ENCODE data around the gene PLA2R1.

PLA2R1 gene

DNA sequence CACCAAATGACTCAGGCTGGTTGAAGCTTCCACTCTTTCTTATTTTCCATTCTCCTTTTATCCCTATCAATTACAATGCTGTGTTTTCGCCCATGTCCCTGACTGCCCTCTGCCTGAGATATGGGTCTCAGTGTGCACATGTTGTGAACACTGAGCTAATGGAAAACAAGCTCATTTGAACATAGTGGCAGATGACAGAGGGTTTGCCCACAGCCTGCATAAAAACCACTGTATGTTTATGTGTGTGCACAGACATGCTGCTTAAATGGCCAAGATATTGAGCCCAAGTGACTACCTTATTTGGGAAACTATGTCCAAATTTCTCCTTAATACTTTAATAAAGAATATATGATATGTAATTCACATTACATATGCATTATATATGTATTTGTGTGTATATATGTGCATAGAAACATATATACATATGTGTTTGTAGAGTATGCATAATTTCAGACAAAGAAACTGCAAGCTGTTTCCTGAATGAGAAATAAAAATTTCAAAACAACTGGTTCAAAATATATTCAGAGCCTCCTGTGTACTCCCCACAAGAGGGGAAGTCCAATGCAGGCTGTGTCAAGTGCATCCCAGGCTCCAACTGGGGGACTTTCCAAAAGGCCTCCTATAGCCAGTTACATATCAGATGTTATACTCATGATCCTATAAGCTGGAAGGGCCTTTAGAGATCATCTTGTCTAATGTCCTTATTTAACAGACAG is 171.7 kb downstream of the PLA2R1 start:
- H3K4me3 ChIP-seq (ENCODE audit: low read depth, low read length): no peak overlapping the region
- TF ChIP-seq, protein P1, sequence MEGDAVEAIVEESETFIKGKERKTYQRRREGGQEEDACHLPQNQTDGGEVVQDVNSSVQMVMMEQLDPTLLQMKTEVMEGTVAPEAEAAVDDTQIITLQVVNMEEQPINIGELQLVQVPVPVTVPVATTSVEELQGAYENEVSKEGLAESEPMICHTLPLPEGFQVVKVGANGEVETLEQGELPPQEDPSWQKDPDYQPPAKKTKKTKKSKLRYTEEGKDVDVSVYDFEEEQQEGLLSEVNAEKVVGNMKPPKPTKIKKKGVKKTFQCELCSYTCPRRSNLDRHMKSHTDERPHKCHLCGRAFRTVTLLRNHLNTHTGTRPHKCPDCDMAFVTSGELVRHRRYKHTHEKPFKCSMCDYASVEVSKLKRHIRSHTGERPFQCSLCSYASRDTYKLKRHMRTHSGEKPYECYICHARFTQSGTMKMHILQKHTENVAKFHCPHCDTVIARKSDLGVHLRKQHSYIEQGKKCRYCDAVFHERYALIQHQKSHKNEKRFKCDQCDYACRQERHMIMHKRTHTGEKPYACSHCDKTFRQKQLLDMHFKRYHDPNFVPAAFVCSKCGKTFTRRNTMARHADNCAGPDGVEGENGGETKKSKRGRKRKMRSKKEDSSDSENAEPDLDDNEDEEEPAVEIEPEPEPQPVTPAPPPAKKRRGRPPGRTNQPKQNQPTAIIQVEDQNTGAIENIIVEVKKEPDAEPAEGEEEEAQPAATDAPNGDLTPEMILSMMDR (IDR thresholded peaks at IDR 0.05; ENCODE audit: low read depth, low read length, missing control alignments): no peak
- peak; percentile 49 for DNase-seq (ENCODE audit: low read depth)

DNA sequence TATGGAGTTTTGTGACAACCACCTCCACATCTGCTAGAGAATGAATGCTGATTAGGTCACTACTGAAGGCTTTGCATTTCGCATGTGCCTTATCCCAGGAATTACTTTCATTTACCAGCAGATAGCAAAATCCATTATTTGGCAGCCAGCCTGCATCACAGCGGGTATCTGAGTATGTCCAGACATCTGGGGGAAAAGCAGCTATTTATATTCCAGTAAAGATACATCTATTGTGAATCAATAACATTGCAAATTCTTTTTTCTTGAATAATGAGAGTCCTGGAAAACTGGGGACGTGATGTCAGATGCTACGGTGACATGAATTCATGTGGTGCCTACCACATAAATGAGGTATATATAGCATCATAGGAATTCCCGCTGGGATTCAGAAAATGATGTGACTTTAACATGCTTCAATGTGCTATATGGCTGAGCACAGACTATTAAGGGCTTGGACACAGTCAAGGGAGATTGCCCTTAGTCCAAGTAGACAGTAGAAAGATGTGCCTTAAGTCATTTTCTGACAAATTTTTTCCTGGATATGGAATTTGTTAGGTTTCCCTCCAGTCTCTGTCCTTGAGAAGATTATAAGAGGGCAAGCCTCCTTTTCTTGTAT is 180.2 kb downstream of the PLA2R1 start:
- H3K4me3 ChIP-seq (ENCODE audit: low read depth, low read length): no peak overlapping the region
- TF ChIP-seq, protein P1 (IDR thresholded peaks at IDR 0.05; ENCODE audit: low read depth, low read length, missing control alignments): no peak
- DNase-seq (ENCODE audit: low read depth): no peak
